Measurements from ENCODE around the gene COL4A2.

The COL4A2 gene

DNA sequence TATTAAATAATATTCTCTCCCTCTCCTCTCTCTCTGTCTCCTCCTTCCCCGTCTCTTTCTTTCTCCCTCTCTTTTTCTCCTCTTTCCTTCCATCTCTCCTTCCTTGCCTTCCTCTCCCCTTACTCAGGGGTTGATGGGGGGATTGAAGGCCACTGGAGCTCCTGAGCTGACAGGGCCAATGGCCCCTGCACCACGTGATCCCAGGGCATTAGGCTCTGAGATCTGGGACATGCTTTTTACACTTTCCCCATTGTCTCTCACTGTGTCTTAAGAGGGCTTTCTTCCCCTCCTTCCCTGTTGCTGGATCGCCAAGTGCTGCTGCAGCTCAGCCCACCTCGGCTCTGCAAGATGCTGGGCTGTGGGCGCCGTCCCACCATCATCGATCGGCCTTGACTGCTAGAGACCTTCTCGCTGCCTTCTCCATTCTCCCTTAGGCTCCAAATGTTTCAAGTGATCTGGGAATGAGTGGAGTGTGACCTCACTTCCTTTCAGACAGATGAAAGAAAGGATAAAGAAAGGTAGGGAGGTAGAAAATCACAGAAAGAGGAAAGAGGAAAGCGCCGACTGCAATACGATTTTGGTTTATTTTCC is 42.3 kb upstream of the COL4A2 start:
- Histone ChIP-seq H3K4me1 (ENCODE audit: control insufficient read depth, insufficient read depth, low read length, unreplicated experiment) (peaks cover 25% of the 10 kb centered on the region), H2AFZ (ENCODE audit: low read length, unreplicated experiment) (no peak overlapping the region), H3K27me3 (ENCODE audit: insufficient read depth, low read length) (no peaks in the 10 kb centered on the region), H3K4me3 (ENCODE audit: low read depth, low read length) (no peak overlapping the region), H3K36me3 (ENCODE audit: insufficient read depth, low read length) (no peaks in the 10 kb centered on the region), H3K27ac (ENCODE audit: low read depth, low read length) (no peak overlapping the region), H3K79me2 (ENCODE audit: control insufficient read depth, insufficient read depth, low read length, unreplicated experiment) (peaks cover 81% of the 10 kb centered on the region)

DNA sequence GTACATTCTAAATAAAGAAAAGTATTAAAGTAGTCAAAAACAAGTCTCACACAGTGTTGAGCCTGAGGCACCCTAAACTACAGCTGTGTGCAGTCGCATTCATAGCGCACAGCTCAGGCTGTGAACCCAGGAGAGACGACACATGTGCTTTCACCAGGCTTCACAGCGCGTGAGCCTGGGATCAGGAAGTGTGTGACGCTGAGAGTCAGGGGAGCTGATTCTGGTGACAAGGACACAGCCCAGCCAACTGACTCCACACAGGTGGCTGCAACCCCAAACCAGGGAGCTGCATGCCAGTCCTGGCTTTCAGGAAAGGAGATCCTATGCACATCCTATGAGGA is 41.8 kb upstream of the COL4A2 start:
- Histone ChIP-seq H3K27me3 (ENCODE audit: insufficient read depth, low read length) (no peaks in the 10 kb centered on the region), H3K36me3 (ENCODE audit: insufficient read depth, low read length) (no peaks in the 10 kb centered on the region), H3K27ac (ENCODE audit: low read depth, low read length) (no peak overlapping the region), H3K79me2 (ENCODE audit: control insufficient read depth, insufficient read depth, low read length, unreplicated experiment) (peaks cover 81% of the 10 kb centered on the region), H3K4me1 (ENCODE audit: control insufficient read depth, insufficient read depth, low read length, unreplicated experiment) (peaks cover 20% of the 10 kb centered on the region), H3K4me3 (ENCODE audit: low read depth, low read length) (no peak overlapping the region), H2AFZ (ENCODE audit: low read length, unreplicated experiment) (no peak overlapping the region)

DNA sequence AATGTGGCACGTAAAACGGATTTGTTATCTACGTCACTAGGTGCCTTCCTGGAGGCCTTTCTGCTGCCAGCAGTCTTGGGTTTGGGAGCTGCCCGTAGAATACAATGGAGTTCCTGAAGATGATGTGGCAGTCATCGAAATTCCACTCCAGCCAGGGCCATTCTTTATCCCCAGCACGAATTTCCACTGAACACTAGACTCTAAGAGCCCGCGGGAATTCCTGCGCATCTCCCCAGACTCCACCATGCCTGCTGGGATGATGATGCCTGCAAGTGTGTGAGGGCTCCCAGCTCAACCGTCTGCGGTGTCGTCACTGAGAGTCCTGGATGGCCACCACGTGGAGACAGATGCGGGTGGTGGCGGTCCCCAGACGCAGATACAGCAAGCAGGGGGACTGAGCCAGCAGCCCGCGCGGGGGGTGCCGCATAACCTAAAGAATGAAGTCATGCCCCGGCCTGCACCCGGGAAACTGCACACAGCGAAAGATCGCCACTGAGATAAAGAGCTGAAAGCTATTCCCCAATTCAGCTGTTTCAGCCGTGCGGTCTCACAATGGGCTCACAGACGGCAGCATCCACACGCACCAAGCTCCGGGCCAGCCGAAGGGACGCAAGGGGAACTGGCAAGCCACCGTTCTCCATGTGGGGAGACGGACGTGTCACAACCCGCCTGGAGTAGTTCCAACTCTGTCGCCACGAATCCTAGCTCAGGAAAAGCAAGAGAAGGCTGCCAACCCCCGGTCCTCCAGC is 41.2 kb upstream of the COL4A2 start:
- Histone ChIP-seq H3K27ac (ENCODE audit: low read depth, low read length) (no peak overlapping the region), H3K36me3 (ENCODE audit: insufficient read depth, low read length) (no peaks in the 10 kb centered on the region), H3K4me1 (ENCODE audit: control insufficient read depth, insufficient read depth, low read length, unreplicated experiment) (peaks cover 20% of the 10 kb centered on the region), H2AFZ (ENCODE audit: low read length, unreplicated experiment) (no peak overlapping the region), H3K79me2 (ENCODE audit: control insufficient read depth, insufficient read depth, low read length, unreplicated experiment) (peaks cover 82% of the 10 kb centered on the region), H3K27me3 (ENCODE audit: insufficient read depth, low read length) (no peaks in the 10 kb centered on the region), H3K4me3 (ENCODE audit: low read depth, low read length) (no peak overlapping the region)

DNA sequence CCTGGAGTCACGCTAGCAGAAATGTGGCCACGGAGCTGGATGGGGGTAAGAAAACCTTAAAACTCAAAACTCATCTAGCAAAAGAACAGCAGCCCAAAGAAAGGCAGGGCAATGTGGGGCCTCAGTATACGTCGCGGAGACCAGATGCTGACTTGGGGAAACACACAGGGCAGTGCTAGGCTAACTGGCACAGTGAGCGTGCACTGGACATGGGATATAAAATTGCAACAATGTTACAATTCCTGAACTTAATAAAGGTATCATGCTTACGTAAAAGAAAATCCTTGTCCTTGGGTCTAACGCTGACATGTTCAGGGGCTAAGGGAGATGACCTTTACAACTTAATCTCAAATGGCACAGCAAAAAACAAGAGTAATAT is 40.7 kb upstream of the COL4A2 start:
- Histone ChIP-seq H3K4me3 (ENCODE audit: low read depth, low read length) (no peak overlapping the region), H3K36me3 (ENCODE audit: insufficient read depth, low read length) (no peaks in the 10 kb centered on the region), H2AFZ (ENCODE audit: low read length, unreplicated experiment) (no peak overlapping the region), H3K27ac (ENCODE audit: low read depth, low read length) (no peak overlapping the region), H3K79me2 (ENCODE audit: control insufficient read depth, insufficient read depth, low read length, unreplicated experiment) (peaks cover 82% of the 10 kb centered on the region), H3K4me1 (ENCODE audit: control insufficient read depth, insufficient read depth, low read length, unreplicated experiment) (peaks cover 16% of the 10 kb centered on the region), H3K27me3 (ENCODE audit: insufficient read depth, low read length) (no peaks in the 10 kb centered on the region)

DNA sequence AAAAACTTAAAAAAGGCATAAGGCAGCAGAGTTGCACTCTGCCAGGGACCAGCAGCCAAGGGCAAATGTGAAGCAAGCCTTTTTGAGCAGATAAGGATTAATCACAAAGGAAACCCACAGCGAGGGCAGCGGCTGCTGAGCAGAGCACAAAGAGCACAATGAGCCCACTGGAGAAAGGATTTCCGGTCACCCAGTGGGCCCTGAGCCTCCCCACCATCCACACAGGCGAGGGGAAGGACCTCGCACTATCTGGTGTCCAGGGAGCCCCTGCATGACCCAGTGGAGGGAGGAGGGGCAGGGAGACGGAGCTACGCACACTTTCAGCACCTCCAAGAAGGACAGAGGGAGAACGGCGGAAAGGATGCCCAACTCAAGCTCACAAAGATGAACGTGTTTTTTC is 40.1 kb upstream of the COL4A2 start:
- peaks cover 11% of the 10 kb centered on the region for H3K4me1 ChIP-seq (ENCODE audit: control insufficient read depth, insufficient read depth, low read length, unreplicated experiment)
- H3K27ac ChIP-seq (ENCODE audit: low read depth, low read length), result no peak overlapping the region
- H3K79me2 ChIP-seq (ENCODE audit: control insufficient read depth, insufficient read depth, low read length, unreplicated experiment), result peaks cover 79% of the 10 kb centered on the region
- no peaks in the 10 kb centered on the region for H3K36me3 ChIP-seq (ENCODE audit: insufficient read depth, low read length)
- no peaks in the 10 kb centered on the region for H3K27me3 ChIP-seq (ENCODE audit: insufficient read depth, low read length)
- H3K4me3 ChIP-seq (ENCODE audit: low read depth, low read length), result no peak overlapping the region
- H2AFZ ChIP-seq (ENCODE audit: low read length, unreplicated experiment), result no peak overlapping the region

- Histone ChIP-seq H3K27me3 (ENCODE audit: insufficient read depth, low read length) (no peaks in the 10 kb centered on the region), H3K4me1 (ENCODE audit: control insufficient read depth, insufficient read depth, low read length, unreplicated experiment) (peaks cover under 1% of the 10 kb centered on the region), H3K27ac (ENCODE audit: low read depth, low read length) (no peak overlapping the region), H3K4me3 (ENCODE audit: low read depth, low read length) (no peak overlapping the region), H3K79me2 (ENCODE audit: control insufficient read depth, insufficient read depth, low read length, unreplicated experiment) (peaks cover 77% of the 10 kb centered on the region), H3K36me3 (ENCODE audit: insufficient read depth, low read length) (no peaks in the 10 kb centered on the region), H2AFZ (ENCODE audit: low read length, unreplicated experiment) (no peak overlapping the region)
These were observed 39.0 kb upstream of the COL4A2 start for GRCh38 chr13:110268061-110268460.

GRCh38 chr13:110268576-110269185 is 38.4 kb upstream of the COL4A2 start:
- Histone ChIP-seq H3K27ac (ENCODE audit: low read depth, low read length) (no peak overlapping the region), H3K79me2 (ENCODE audit: control insufficient read depth, insufficient read depth, low read length, unreplicated experiment) (peaks cover 81% of the 10 kb centered on the region), H3K36me3 (ENCODE audit: insufficient read depth, low read length) (no peaks in the 10 kb centered on the region), H3K4me3 (ENCODE audit: low read depth, low read length) (no peak overlapping the region), H2AFZ (ENCODE audit: low read length, unreplicated experiment) (no peak overlapping the region), H3K4me1 (ENCODE audit: control insufficient read depth, insufficient read depth, low read length, unreplicated experiment) (no peaks in the 10 kb centered on the region), H3K27me3 (ENCODE audit: insufficient read depth, low read length) (no peaks in the 10 kb centered on the region)

GRCh38 chr13:110269509-110270185 is 37.4 kb upstream of the COL4A2 start:
- no peak overlapping the region for H2AFZ ChIP-seq (ENCODE audit: low read length, unreplicated experiment)
- no peak overlapping the region for H3K27ac ChIP-seq (ENCODE audit: low read depth, low read length)
- no peaks in the 10 kb centered on the region for H3K4me1 ChIP-seq (ENCODE audit: control insufficient read depth, insufficient read depth, low read length, unreplicated experiment)
- H3K36me3 ChIP-seq (ENCODE audit: insufficient read depth, low read length), result no peaks in the 10 kb centered on the region
- H3K27me3 ChIP-seq (ENCODE audit: insufficient read depth, low read length), result no peaks in the 10 kb centered on the region
- H3K4me3 ChIP-seq (ENCODE audit: low read depth, low read length), result no peak overlapping the region
- peaks cover 83% of the 10 kb centered on the region for H3K79me2 ChIP-seq (ENCODE audit: control insufficient read depth, insufficient read depth, low read length, unreplicated experiment)

DNA sequence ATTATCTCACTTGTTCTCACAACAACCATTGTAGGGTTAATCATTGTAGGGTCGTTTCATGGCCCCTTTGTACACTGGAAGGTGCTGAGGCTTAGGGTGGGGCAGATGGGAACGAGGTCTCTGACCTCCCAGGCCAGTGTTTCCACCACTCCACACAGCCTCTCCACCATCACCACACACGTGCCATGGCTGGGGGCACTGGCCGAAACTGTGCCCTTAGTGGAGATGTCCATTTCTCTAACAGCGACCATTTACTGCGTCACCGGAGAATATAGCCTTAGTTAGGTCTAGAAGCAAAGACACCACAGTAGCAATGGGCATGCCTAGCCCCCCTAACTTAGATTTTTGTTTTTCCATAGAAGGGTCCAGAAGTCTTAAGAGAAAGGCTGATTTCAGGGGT is 36.6 kb upstream of the COL4A2 start:
- Histone ChIP-seq H3K36me3 (ENCODE audit: insufficient read depth, low read length) (no peaks in the 10 kb centered on the region), H3K27ac (ENCODE audit: low read depth, low read length) (no peak overlapping the region), H3K27me3 (ENCODE audit: insufficient read depth, low read length) (no peaks in the 10 kb centered on the region), H3K79me2 (ENCODE audit: control insufficient read depth, insufficient read depth, low read length, unreplicated experiment) (peaks cover 83% of the 10 kb centered on the region), H3K4me3 (ENCODE audit: low read depth, low read length) (no peak overlapping the region), H3K4me1 (ENCODE audit: control insufficient read depth, insufficient read depth, low read length, unreplicated experiment) (no peaks in the 10 kb centered on the region), H2AFZ (ENCODE audit: low read length, unreplicated experiment) (no peak overlapping the region)

- Histone ChIP-seq H3K36me3 (ENCODE audit: insufficient read depth, low read length) (no peaks in the 10 kb centered on the region), H3K27me3 (ENCODE audit: insufficient read depth, low read length) (no peaks in the 10 kb centered on the region), H3K4me1 (ENCODE audit: control insufficient read depth, insufficient read depth, low read length, unreplicated experiment) (no peaks in the 10 kb centered on the region), H3K4me3 (ENCODE audit: low read depth, low read length) (no peak overlapping the region), H2AFZ (ENCODE audit: low read length, unreplicated experiment) (no peak overlapping the region), H3K79me2 (ENCODE audit: control insufficient read depth, insufficient read depth, low read length, unreplicated experiment) (peaks cover 83% of the 10 kb centered on the region), H3K27ac (ENCODE audit: low read depth, low read length) (no peak overlapping the region)
These were observed 35.8 kb upstream of the COL4A2 start for GRCh38 chr13:110271313-110271712.

All from ACC112 (cell line).